Activated T-helper 1 cell treated with anti-CD3 and anti-CD28 coated beads, Interleukin-12 subunit alpha, Interleukin-12 subunit beta, Interleukin-2, Interleukin-4 antibody, amounts not matched to agents 30 ng/mL and 10 ng/mL and 1 ng/mL, durations not matched to agents 14 hours and 24 hours and 36 hours (primary cell): ENCODE measurements around the gene KEAP1. TPM values are rescaled to one million over a fixed set of nuclear protein-coding genes. Genes with fewer than 3 reads are reported as not detected.
"Not testable (repeated sequence)": the region's sequence is repeated elsewhere in the genome, so short reads cannot be mapped to it uniquely, and the experiment has no call there.

Source experiments
- DNase-seq: peaks from one replicate; pipeline ENCODE4 v3.0.0; 2021; ENCODE audit warnings: low spot score
- H3K27ac Mint-ChIP-seq: one replicate; pipeline ENCODE4 v1.8.0; 2021; ENCODE audit warnings: mild to moderate bottlenecking, mixed read lengths
- H3K27me3 Mint-ChIP-seq: one replicate; pipeline ENCODE4 v1.8.0; 2022; ENCODE audit warnings: mild to moderate bottlenecking, moderate library complexity, mixed read lengths; ENCODE audit not compliant: insufficient read depth
- H3K36me3 Mint-ChIP-seq: one replicate; pipeline ENCODE4 v1.8.0; 2021; ENCODE audit warnings: low read depth, mixed read lengths
- H3K4me1 Mint-ChIP-seq: one replicate; pipeline ENCODE4 v1.8.0; 2021; ENCODE audit warnings: low read depth, mixed read lengths
- H3K4me3 Mint-ChIP-seq: one replicate; pipeline ENCODE4 v1.8.0; 2021; ENCODE audit warnings: mild to moderate bottlenecking, moderate library complexity, mixed read lengths
- H3K9me3 Mint-ChIP-seq: one replicate; pipeline ENCODE4 v1.8.0; 2021; ENCODE audit warnings: mixed read lengths
- intact Hi-C: fragments of 100-400 bp; cut with micrococcal nuclease; formaldehyde crosslinking; loops from one replicate; pipeline ENCODE4 v1.15.1; 2024
- total RNA-seq: library from RNA; stranded (reverse); gene quantifications from 2 replicates; pipeline ENCODE4 v1.2.3, GENCODE V29; 2022

Gene KEAP1
- 81.6 and 94.2 TPM in 2 replicates for total RNA-seq

DNA sequence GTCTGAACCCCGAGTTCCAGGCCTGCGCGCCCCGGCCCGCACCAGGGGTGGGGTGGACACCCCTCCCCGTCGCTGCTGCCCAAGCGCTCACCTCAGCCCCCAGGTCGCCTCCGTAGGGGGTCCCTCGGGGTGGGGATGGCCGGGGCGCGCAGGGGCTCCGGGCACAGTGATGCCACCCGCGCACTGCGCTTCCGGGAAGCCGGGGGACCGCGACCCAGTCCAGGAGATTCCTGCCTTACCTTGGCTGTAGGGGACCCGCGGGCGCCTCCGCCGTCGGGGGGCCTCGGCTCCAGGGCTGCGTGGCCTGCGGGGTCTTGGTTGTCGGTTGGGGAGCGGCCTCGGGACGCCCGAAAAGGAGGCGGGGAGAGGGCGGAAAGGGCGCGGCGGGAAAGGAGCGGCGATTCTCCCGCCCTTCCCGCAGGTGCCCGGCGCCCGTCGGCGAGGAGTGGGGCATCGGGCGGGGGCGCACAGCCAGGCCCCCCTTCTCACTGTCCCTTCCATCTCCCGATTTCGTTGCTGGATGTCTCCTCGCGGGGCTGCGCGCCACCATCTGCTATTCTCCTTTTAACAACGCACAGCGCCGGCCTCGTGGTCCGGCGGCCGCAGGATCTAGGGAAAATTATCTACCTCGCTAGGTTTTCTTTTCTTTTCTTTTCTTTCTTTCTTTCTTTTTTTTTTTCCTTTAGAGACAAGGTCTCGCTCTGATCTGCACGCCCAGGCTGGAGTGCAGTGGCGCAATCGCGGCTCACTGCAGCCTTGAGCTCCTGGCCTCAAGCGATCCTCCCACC is at the start of gene KEAP1:
Gene KEAP1, minus strand, starts transcription at position 355 of the 788 bp plus-strand sequence. CDS start 3,323 bp downstream, outside the sequence.
- Mint-ChIP-seq H3K4me1 (peaks cover 31% of the 10 kb centered on the region), H3K27ac (peak within 1 kb of the TSS; percentile 98), H3K27me3 (no peaks in the 10 kb centered on the region), H3K4me3 (peak within 1 kb of the TSS; percentile 94), H3K36me3 (peaks cover 19% of the 10 kb centered on the region), H3K9me3 (no peaks in the 10 kb centered on the region)
- intact Hi-C loops = loop anchor here (5.0 kb wide), 2 partner anchors 41 to 194 kb away; no protein-coding TSS in a partner anchor
- DNase-seq = no peak

DNA sequence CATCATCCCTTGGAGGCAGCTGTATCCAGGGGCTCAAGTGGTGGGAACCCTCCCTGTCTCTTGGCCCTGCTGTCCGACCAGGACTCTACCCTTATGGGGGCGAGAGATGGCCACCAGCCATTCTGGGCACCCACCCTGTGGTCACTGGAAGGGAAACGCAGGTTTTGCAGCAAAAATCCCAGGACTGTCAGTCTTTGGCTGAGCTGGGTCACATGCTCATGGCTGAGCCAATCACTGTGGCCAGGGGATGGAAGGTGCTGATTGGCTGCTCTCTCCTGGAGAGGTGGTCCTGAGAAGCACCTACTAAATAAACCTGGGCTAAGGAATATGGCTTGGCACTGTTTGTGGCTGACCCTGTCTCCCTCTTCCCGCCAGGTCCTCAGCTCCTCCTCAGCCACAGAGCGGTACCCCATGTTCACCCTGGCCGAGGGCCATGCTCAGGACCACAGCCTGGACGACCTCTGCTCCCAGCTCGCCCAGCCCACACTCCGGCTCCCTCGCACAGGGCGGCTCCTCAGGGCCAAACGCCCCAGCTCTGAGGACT is 49.4 kb upstream of the KEAP1 start:
- Mint-ChIP-seq H3K9me3 (no peaks in the 10 kb centered on the region), H3K36me3 (peaks cover 49% of the 10 kb centered on the region), H3K4me1 (peaks cover 36% of the 10 kb centered on the region), H3K27ac (peak overlapping the region; percentile 92), H3K27me3 (no peaks in the 10 kb centered on the region), H3K4me3 (no peak overlapping the region)
- intact Hi-C loops = loop anchor here (5.0 kb wide), 1 partner anchor 70 kb away; no protein-coding TSS in a partner anchor
- no peak for DNase-seq

DNA sequence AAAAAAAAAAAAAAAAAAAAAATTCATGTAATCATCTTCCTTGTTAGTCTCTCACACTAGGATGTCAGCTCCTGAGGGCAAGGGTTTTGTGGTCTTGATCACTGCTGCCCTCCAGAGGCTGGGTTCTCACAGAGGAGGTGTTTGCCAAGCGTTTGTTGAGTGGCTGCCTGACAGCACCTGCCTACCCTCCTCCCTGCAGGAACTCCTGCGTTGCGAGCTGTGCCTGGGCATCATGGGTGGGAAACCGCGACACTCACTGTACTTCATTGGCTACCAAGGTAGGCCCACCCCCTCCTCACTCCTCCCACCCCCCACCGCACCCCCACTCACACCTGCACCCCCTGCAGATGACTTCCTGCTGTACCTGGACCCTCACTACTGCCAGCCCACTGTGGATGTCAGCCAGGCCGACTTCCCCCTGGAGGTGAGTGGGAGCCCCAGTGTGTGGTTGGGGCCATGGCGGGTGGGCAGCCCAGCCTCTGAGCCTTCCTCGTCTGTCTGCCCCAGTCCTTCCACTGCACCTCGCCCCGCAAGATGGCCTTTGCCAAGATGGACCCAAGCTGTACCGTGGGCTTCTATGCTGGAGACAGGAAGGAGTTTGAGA is 48.6 kb upstream of the KEAP1 start:
- H3K4me1 Mint-ChIP-seq = peaks cover 36% of the 10 kb centered on the region
- H3K4me3 Mint-ChIP-seq = no peak overlapping the region
- H3K36me3 Mint-ChIP-seq = peaks cover 51% of the 10 kb centered on the region
- no peaks in the 10 kb centered on the region for H3K27me3 Mint-ChIP-seq
- DNase-seq = no peak
- H3K9me3 Mint-ChIP-seq = no peaks in the 10 kb centered on the region
- peak overlapping the region; percentile 65 for H3K27ac Mint-ChIP-seq
- intact Hi-C loops = loop anchor here (5.0 kb wide), 1 partner anchor 69 kb away; no protein-coding TSS in a partner anchor

DNA sequence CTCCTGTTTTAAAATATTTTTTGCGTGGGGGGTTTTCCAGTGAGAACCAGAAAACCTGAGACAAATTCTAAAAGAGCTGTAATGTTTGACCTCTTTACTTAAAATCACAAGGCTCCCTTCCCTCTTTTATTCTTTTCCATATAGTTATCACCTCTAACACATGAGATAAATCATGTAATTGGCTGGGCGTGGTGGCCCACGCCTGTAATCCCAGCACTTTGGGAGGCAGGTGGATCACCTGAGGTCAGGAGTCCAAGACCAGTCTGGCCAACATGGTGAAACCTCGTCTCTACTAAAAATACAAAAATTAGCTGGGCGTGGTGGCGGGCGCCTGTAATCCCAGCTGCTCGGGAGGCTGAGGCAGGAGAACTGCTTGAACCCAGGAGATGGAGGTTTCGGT is 47.9 kb upstream of the KEAP1 start:
- H3K4me3 Mint-ChIP-seq, H3K9me3 Mint-ChIP-seq, DNase-seq, H3K27ac Mint-ChIP-seq, H3K27me3 Mint-ChIP-seq: not testable (repeated sequence)
- intact Hi-C loops = loop anchor here (5.0 kb wide), 1 partner anchor 69 kb away; no protein-coding TSS in a partner anchor
- peaks cover 35% of the 10 kb centered on the region for H3K4me1 Mint-ChIP-seq
- peaks cover 49% of the 10 kb centered on the region for H3K36me3 Mint-ChIP-seq

DNA sequence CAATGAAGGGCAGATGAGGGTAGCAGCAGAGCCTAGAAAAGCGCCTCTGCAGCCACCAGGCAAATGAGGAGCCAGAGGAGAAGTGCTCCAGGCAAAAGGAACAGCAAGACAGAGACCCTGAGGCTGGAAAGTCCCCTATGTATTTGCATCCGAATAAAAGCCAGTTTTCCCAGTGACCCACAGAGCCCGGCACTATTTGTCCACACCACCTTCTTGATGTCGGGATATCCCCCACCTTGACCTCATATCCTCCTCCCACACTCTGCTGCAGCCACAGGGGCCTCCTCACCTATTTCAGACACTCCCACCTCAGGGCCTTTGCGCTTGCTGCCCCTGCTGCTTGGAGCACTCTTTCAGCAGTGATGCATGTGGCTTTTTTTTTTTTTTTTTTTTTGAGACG is 47.2 kb upstream of the KEAP1 start:
- no peaks in the 10 kb centered on the region for H3K27me3 Mint-ChIP-seq
- H3K36me3 Mint-ChIP-seq = peaks cover 45% of the 10 kb centered on the region
- peaks cover 29% of the 10 kb centered on the region for H3K4me1 Mint-ChIP-seq
- no peak overlapping the region for H3K27ac Mint-ChIP-seq
- no peak overlapping the region for H3K4me3 Mint-ChIP-seq
- intact Hi-C loops = loop anchor here (5.0 kb wide), 1 partner anchor 68 kb away; no protein-coding TSS in a partner anchor
- no peaks in the 10 kb centered on the region for H3K9me3 Mint-ChIP-seq
- DNase-seq = no peak

DNA sequence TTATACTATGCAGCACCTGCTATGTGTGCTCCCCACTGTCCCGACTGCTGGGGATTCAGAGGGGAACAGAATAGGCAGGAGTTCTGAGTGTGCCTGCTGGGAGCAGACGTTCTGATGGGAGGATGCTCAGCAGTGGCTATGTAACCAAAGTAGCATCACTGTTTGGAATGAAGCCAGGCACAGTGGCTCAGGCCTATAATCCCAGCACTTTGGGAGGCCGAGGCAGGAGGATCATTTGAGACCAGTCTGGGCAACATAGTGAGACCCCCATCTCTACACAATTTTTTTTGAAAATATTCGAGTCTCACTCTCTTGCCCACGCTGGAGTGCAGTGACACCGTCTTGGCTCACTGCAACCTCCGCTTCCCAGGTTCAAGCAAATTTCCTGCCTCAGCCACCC is 46.6 kb upstream of the KEAP1 start:
- intact Hi-C loops = loop anchor here (5.0 kb wide), 1 partner anchor 67 kb away; no protein-coding TSS in a partner anchor
- DNase-seq = no peak
- H3K27ac Mint-ChIP-seq = no peak overlapping the region
- H3K9me3 Mint-ChIP-seq = no peaks in the 10 kb centered on the region
- H3K36me3 Mint-ChIP-seq = peaks cover 44% of the 10 kb centered on the region
- H3K27me3 Mint-ChIP-seq = no peaks in the 10 kb centered on the region
- H3K4me1 Mint-ChIP-seq = peaks cover 29% of the 10 kb centered on the region
- no peak overlapping the region for H3K4me3 Mint-ChIP-seq

DNA sequence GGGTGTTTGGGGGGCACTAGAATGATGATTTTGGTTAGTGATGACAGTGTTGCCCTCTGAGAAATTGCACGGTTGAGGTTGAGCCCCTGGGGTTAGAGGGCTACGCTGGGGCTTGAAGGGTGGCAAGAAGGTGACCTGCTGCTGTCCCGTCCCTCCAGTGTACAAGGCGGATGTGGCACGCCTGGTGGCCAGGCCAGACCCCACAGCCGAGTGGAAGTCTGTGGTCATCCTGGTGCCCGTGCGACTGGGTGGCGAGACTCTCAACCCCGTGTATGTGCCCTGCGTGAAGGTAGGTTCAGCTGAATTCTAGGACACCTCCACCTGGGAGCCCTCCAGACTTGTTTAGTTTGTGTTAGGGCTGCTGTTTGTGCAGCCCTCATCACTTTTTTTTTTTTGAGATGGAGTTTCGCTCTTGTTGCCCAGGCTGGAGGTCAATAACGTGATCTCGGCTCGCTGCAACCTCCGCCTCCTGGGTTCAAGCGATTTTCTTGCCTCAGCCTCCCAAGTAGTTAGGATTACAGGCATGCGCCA is 45.7 kb upstream of the KEAP1 start:
- no peak overlapping the region for H3K27ac Mint-ChIP-seq
- intact Hi-C loops = no loop called here
- H3K27me3 Mint-ChIP-seq = no peaks in the 10 kb centered on the region
- no peaks in the 10 kb centered on the region for H3K9me3 Mint-ChIP-seq
- H3K4me1 Mint-ChIP-seq = peaks cover 21% of the 10 kb centered on the region
- H3K4me3 Mint-ChIP-seq = no peak overlapping the region
- peaks cover 38% of the 10 kb centered on the region for H3K36me3 Mint-ChIP-seq
- DNase-seq = no peak

DNA sequence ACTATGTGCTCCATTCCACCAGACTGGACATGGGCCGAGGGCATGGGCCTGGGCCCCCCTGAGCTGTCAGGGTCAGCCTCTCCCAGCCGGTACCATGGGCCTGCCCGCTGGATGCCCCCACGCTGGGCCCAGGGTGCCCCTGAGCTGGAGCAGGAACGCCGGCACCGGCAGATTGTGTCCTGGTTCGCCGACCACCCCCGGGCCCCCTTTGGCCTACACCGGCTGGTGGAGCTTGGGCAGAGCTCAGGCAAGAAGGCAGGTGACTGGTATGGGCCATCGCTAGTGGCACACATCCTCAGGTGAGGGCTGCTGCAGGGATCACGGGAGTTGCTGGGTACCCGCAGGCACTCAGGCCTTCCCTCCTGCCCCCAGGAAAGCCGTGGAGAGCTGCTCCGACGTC is 43.7 kb upstream of the KEAP1 start:
- DNase-seq = no peak
- peaks cover 7% of the 10 kb centered on the region for H3K4me1 Mint-ChIP-seq
- H3K36me3 Mint-ChIP-seq = peaks cover 23% of the 10 kb centered on the region
- no peak overlapping the region for H3K4me3 Mint-ChIP-seq
- intact Hi-C loops = no loop called here
- no peaks in the 10 kb centered on the region for H3K9me3 Mint-ChIP-seq
- peaks cover 5% of the 10 kb centered on the region for H3K27me3 Mint-ChIP-seq
- H3K27ac Mint-ChIP-seq = no peak overlapping the region

DNA sequence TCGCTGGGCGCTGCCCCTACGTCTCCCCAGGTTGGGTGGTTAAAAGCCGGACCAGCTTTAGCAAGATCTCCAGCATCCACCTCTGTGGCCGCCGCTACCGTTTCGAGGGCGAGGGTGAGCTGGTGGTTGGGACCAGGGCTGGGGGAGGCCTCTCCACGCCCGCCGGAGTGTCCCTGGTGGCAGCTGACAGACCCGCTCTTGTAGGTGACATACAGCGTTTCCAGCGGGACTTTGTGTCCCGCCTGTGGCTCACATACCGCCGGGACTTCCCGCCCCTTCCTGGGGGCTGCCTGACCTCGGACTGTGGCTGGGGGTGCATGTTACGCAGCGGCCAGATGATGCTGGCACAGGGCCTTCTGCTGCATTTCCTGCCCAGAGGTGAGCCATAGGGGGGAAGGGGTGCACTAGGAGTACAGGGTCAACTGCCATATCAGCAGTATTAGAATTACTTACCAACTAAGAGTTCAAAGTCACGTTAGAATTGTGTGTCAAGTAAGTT is 41.6 kb upstream of the KEAP1 start:
- DNase-seq = no peak
- Mint-ChIP-seq H3K27me3 (peaks cover 15% of the 10 kb centered on the region), H3K4me1 (peaks cover 7% of the 10 kb centered on the region), H3K27ac (no peak overlapping the region), H3K4me3 (peak overlapping the region; percentile 85), H3K9me3 (no peaks in the 10 kb centered on the region), H3K36me3 (peaks cover 12% of the 10 kb centered on the region)
- intact Hi-C loops = loop anchor here (5.0 kb wide), 1 partner anchor 38 kb away; no protein-coding TSS in a partner anchor

DNA sequence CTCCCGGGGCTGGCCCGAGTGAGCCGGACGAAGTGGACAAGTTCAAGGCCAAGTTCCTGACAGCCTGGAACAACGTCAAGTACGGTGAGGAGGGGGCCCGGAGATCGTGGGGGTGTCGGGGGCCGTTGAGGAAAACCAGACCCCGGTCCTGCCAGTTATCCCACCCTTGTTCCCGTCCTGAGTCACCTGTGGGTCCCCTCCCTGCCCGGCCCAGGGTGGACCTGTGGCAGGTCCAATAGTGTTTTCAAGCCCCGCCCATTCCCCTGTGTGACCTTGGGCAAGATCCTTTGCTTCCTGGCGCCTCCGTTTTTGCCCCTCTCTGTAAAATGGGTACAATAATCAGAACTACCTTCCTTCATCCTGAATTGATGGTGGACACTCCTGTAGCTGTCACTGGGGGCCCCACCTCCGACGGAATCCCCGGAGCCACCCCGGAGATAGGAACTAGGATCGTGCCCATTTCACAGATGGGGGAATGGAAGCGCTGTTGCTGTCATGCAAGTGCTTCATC is 41.1 kb upstream of the KEAP1 start:
- Mint-ChIP-seq H3K9me3 (no peaks in the 10 kb centered on the region), H3K27ac (peak overlapping the region; percentile 82), H3K36me3 (peaks cover 12% of the 10 kb centered on the region), H3K4me1 (peaks cover 7% of the 10 kb centered on the region), H3K4me3 (peak overlapping the region; percentile 85), H3K27me3 (peaks cover 20% of the 10 kb centered on the region)
- no peak for DNase-seq
- intact Hi-C loops = loop anchor here (5.0 kb wide), 1 partner anchor 37 kb away; no protein-coding TSS in a partner anchor

DNA sequence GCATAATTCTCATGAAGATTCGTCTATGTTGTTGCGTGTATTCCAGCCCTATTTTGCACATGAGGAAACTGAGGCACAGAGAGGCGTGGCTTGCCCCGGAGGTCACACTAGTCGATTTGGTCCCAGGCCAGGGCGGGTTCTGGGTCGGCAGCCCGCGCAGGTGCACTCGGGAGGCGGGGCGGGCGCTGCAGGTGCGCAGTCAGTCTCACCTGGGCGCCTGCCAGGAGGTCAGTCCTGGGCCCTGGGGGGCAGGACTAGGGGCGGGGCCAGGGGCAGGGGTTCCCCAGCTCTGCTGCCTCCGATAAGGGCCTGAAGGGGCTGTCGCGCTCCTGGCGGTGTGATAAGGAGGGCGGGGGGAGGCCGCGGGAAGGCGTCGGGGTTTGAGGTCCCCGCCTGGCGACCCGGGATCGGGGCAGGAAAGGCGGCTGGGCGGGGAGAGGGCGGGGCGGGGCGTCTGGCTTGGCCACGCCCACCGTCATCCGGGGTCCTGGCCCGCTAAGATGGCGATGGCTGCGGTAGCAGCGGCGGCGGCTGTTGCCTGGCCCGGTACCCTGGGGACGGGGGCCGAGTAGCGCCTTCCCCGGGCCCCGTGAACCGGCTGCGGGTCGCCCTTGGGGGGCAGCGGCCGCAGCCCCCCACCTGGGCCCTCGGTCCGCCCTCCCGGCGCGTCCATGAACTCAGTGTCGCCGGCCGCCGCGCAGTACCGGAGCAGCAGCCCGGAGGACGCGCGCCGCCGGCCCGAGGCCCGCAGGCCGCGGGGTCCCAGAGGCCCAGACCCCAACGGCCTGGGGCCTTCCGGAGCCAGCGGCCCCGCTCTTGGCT is 40.5 kb upstream of the KEAP1 start, which contains the start of gene ATG4D:
Gene ATG4D, plus strand, starts transcription at position 485 of the 822 bp plus-strand sequence. Its CDS starts 187 bp downstream, at position 672.
- H3K36me3 Mint-ChIP-seq = peaks cover 9% of the 10 kb centered on the region
- H3K27me3 Mint-ChIP-seq = peaks cover 25% of the 10 kb centered on the region
- DNase-seq = peak; percentile 71
- peak within 1 kb of the TSS; percentile 85 for H3K4me3 Mint-ChIP-seq
- H3K4me1 Mint-ChIP-seq = peaks cover 7% of the 10 kb centered on the region
- H3K9me3 Mint-ChIP-seq = no peaks in the 10 kb centered on the region
- peak within 1 kb of the TSS; percentile 82 for H3K27ac Mint-ChIP-seq
- intact Hi-C loops = loop anchor here (1.0 to 5.0 kb wide), 2 partner anchors 26 to 36 kb away; no protein-coding TSS in a partner anchor
